GM12878 (cell line): Measurements from ENCODE around the gene SRSF12. TPM values are rescaled to one million over a fixed set of nuclear protein-coding genes. Genes with fewer than 3 reads are reported as not detected.

Experiments used
- E2F8 ChIP-seq: fragments of 450-650 bp; IDR thresholded peaks from 2 replicates; pipeline ENCODE4 v1.6.1; 2018; ENCODE audit warnings: mild to moderate bottlenecking, low read depth, moderate library complexity; ENCODE audit not compliant: partially characterized antibody
- EZH2 ChIP-seq: IDR thresholded peaks from 2 replicates; pipeline ENCODE4 v1.6.1; 2012; ENCODE audit warnings: low read depth, mild to moderate bottlenecking, control low read depth, inconsistent platforms, low read length, borderline replicate concordance; ENCODE audit not compliant: control insufficient read depth
- JUND ChIP-seq: IDR thresholded peaks from 2 replicates; pipeline ENCODE4 v1.6.1; 2012; ENCODE audit warnings: low read depth, mild to moderate bottlenecking, low read length, improper control_type of control experiment, moderate library complexity
- ZBTB40 ChIP-seq: fragments of 450-650 bp; IDR thresholded peaks from 2 replicates; pipeline ENCODE4 v1.6.1; 2016; ENCODE audit warnings: mild to moderate bottlenecking, moderate library complexity, borderline replicate concordance
- ZNF207 ChIP-seq: fragments of 450-650 bp; IDR thresholded peaks from 2 replicates; pipeline ENCODE4 v1.6.1; 2014; ENCODE audit warnings: antibody characterized with exemption, mild to moderate bottlenecking, borderline replicate concordance
- ZNF384 ChIP-seq: IDR thresholded peaks from 2 replicates; pipeline ENCODE4 v1.6.1; 2012; ENCODE audit warnings: low read depth, mild to moderate bottlenecking, low read length, improper control_type of control experiment, borderline replicate concordance
- polyA plus RNA-seq, 11 experiments: library from polyadenylated mRNA; depleted of rRNA in 4 of 11; unstranded in 6 of 11; stranded (reverse) in 5 of 11; fragments of >200 nt; fragmentation: Nextera tagmentation in 4 of 11; fragmentation: Illumina TruSeq in 1 of 11; extraction: Ambion mirVana in 4 of 11; extraction: Trizol in 1 of 11; gene quantifications; 1 replicate in 1 of 11; 2 replicates in 10 of 11; pipeline versions ENCODE4 v1.2.1 to v1.2.3, GENCODE V29; 2011 to 2016; ENCODE audit warnings: inconsistent platforms in 2 of 11, missing spikeins in 2 of 11, low read depth in 1 of 11
- total RNA-seq, 4 experiments: library from RNA; depleted of rRNA in 3 of 4; stranded (reverse); fragments of >200 nt in 3 of 4; fragmentation: Illumina TruSeq in 1 of 4; extraction: Trizol in 1 of 4; gene quantifications; 2 replicates each; pipeline versions ENCODE4 v1.2.1 to v1.2.3, GENCODE V29; 2013 to 2021

SRSF12 gene
- total and polyA plus RNA-seq, 10 of the 15 experiments (the other 5 are each of a cell fraction or from before 2014, with no cell fraction given), result 0.03 to 0.23 TPM; not detected in 8

GRCh38 chr6:89087881-89088280 is 30.0 kb downstream of the SRSF12 start (continued):
- TF ChIP-seq ZNF384 (no peak), ZNF207 (no peak), JUND (no peak), EZH2 (no peak), ZBTB40 (no peak), E2F8 (no peak)
